Panc1 (cell line): Measurements from ENCODE around the gene SV2C.

Source experiments
- TCF7L2 ChIP-seq: IDR thresholded peaks from 2 replicates; pipeline ENCODE4 v1.6.1; 2011; ENCODE audit warnings: mild to moderate bottlenecking, low read depth, low read length, inconsistent platforms
- TF ChIP-seq, protein P1 (sequence below): fragments of 450-650 bp; IDR thresholded peaks from 2 replicates; pipeline ENCODE4 v1.5.1; 2017; ENCODE audit warnings: mild to moderate bottlenecking

GRCh38 chr5:76106149-76106548, 23.0 kb downstream of the SV2C start:
- TF ChIP-seq, protein P1, sequence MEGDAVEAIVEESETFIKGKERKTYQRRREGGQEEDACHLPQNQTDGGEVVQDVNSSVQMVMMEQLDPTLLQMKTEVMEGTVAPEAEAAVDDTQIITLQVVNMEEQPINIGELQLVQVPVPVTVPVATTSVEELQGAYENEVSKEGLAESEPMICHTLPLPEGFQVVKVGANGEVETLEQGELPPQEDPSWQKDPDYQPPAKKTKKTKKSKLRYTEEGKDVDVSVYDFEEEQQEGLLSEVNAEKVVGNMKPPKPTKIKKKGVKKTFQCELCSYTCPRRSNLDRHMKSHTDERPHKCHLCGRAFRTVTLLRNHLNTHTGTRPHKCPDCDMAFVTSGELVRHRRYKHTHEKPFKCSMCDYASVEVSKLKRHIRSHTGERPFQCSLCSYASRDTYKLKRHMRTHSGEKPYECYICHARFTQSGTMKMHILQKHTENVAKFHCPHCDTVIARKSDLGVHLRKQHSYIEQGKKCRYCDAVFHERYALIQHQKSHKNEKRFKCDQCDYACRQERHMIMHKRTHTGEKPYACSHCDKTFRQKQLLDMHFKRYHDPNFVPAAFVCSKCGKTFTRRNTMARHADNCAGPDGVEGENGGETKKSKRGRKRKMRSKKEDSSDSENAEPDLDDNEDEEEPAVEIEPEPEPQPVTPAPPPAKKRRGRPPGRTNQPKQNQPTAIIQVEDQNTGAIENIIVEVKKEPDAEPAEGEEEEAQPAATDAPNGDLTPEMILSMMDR: no peak
- no peak for TF ChIP-seq TCF7L2
